Measurements from ENCODE around the gene MAP4K1. TPM values are rescaled to one million over a fixed set of nuclear protein-coding genes. Genes with fewer than 3 reads are reported as not detected.

MAP4K1 gene
- total RNA-seq, 1 donor from 2014 or later = 1.7 TPM

DNA sequence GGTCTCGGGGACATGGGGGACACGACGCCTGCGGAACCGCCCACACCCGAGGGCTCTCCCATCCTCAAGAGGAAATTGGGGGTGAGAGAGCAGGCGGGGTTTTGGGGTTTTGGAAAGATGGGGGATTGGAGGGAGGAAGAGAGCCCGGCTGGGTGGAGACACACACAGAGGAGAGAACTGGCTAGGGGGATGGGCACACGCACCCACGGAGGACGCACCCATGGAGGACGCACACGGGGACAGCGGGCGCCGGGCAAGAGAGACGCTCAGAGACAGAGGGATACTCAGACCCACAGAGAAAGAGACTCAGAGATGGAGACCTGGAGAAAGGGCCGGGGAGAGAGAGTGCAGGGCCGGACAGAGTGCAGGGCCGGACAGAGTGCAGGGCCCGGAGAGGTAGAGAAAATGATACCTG, 52.1 kb downstream of the MAP4K1 start:
- H3K4me3 ChIP-seq (ENCODE audit: insufficient read depth, low read depth, low read length) = no peak overlapping the region
- H3K27me3 Mint-ChIP-seq (ENCODE audit: low read depth, unreplicated experiment) = peaks cover 28% of the 10 kb centered on the region
- H4K20me1 ChIP-seq (ENCODE audit: insufficient read depth, low read length) = no peaks in the 10 kb centered on the region
- no peaks in the 10 kb centered on the region for H3K4me1 ChIP-seq (ENCODE audit: insufficient read depth, low read length)
- TF ChIP-seq, protein P1, sequence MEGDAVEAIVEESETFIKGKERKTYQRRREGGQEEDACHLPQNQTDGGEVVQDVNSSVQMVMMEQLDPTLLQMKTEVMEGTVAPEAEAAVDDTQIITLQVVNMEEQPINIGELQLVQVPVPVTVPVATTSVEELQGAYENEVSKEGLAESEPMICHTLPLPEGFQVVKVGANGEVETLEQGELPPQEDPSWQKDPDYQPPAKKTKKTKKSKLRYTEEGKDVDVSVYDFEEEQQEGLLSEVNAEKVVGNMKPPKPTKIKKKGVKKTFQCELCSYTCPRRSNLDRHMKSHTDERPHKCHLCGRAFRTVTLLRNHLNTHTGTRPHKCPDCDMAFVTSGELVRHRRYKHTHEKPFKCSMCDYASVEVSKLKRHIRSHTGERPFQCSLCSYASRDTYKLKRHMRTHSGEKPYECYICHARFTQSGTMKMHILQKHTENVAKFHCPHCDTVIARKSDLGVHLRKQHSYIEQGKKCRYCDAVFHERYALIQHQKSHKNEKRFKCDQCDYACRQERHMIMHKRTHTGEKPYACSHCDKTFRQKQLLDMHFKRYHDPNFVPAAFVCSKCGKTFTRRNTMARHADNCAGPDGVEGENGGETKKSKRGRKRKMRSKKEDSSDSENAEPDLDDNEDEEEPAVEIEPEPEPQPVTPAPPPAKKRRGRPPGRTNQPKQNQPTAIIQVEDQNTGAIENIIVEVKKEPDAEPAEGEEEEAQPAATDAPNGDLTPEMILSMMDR (IDR thresholded peaks at IDR 0.05; ENCODE audit: insufficient read depth, low read depth, low read length) = no peak
- no peak for TF ChIP-seq EZH2 (IDR thresholded peaks at IDR 0.05; ENCODE audit: insufficient read depth, low read length)
- no peaks in the 10 kb centered on the region for H3K79me2 ChIP-seq (ENCODE audit: insufficient read depth, low read length)
- H3K36me3 Mint-ChIP-seq (ENCODE audit: low read depth, unreplicated experiment) = no peaks in the 10 kb centered on the region
- no peaks in the 10 kb centered on the region for H3K9me3 ChIP-seq (ENCODE audit: insufficient read depth, low read depth, low read length)
- no peaks in the 10 kb centered on the region for H3K4me1 Mint-ChIP-seq (ENCODE audit: low read depth, unreplicated experiment)
- FAIRE-seq = no peak
- H3K9ac ChIP-seq (ENCODE audit: low read length) = no peak overlapping the region
- H3K36me3 ChIP-seq (ENCODE audit: insufficient read depth, low read length) = no peaks in the 10 kb centered on the region
- no peak overlapping the region for H3K4me2 ChIP-seq (ENCODE audit: low read length)
- H2AFZ ChIP-seq (ENCODE audit: low read depth, low read length) = no peak overlapping the region
- H3K27ac Mint-ChIP-seq (ENCODE audit: unreplicated experiment) = no peak overlapping the region
- peaks cover 3% of the 10 kb centered on the region for H3K27me3 ChIP-seq (ENCODE audit: insufficient read depth, low read length)
- no peak overlapping the region for H3K4me3 Mint-ChIP-seq (ENCODE audit: unreplicated experiment)
- no peak overlapping the region for H3K27ac ChIP-seq (ENCODE audit: low read depth, low read length)
- DNase-seq (ENCODE audit: low read depth) = no peak
- H3K9me3 Mint-ChIP-seq (ENCODE audit: unreplicated experiment) = no peaks in the 10 kb centered on the region

DNA sequence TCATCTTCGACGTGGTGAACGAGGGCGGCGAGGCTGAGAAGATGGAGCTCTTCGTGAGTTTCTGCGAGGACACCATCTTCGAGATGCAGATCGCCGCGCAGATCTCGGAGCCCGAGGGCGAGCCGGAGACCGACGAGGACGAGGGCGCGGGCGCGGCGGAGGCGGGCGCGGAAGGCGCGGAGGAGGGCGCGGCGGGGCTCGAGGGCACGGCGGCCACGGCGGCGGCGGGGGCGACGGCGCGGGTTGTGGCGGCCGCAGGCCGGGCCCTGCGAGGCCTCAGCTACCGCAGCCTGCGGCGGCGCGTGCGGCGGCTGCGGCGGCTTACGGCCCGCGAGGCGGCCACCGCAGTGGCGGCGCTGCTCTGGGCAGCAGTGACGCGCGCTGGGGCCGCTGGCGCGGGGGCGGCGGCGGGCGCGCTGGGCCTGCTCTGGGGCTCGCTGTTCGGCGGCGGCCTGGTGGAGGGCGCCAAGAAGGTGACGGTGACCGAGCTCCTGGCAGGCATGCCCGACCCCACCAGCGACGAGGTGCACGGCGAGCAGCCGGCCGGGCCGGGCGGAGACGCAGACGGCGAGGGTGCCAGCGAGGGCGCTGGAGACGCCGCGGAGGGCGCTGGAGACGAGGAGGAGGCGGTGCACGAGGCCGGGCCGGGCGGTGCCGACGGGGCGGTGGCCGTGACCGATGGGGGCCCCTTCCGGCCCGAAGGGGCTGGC, 52.6 kb downstream of the MAP4K1 start:
- TF ChIP-seq, protein P1 (IDR thresholded peaks at IDR 0.05; ENCODE audit: insufficient read depth, low read depth, low read length) = no peak
- peak; percentile 55 for TF ChIP-seq EZH2 (IDR thresholded peaks at IDR 0.05; ENCODE audit: insufficient read depth, low read length)
- H2AFZ ChIP-seq (ENCODE audit: low read depth, low read length) = no peak overlapping the region
- H3K4me3 ChIP-seq (ENCODE audit: insufficient read depth, low read depth, low read length) = no peak overlapping the region
- Mint-ChIP-seq H3K9me3 (ENCODE audit: unreplicated experiment) (no peaks in the 10 kb centered on the region), H3K27me3 (ENCODE audit: low read depth, unreplicated experiment) (peaks cover 26% of the 10 kb centered on the region), H3K27ac (ENCODE audit: unreplicated experiment) (no peak overlapping the region), H3K36me3 (ENCODE audit: low read depth, unreplicated experiment) (no peaks in the 10 kb centered on the region), H3K4me1 (ENCODE audit: low read depth, unreplicated experiment) (peaks cover under 1% of the 10 kb centered on the region), H3K4me3 (ENCODE audit: unreplicated experiment) (no peak overlapping the region)
- H3K27ac ChIP-seq (ENCODE audit: low read depth, low read length) = no peak overlapping the region
- no peaks in the 10 kb centered on the region for H3K36me3 ChIP-seq (ENCODE audit: insufficient read depth, low read length)
- no peak for FAIRE-seq
- H3K9ac ChIP-seq (ENCODE audit: low read length) = no peak overlapping the region
- no peak for DNase-seq (ENCODE audit: low read depth)
- H3K79me2 ChIP-seq (ENCODE audit: insufficient read depth, low read length) = no peaks in the 10 kb centered on the region
- no peaks in the 10 kb centered on the region for H4K20me1 ChIP-seq (ENCODE audit: insufficient read depth, low read length)
- no peaks in the 10 kb centered on the region for H3K9me3 ChIP-seq (ENCODE audit: insufficient read depth, low read depth, low read length)
- H3K4me2 ChIP-seq (ENCODE audit: low read length) = peak overlapping the region; percentile 44
- H3K27me3 ChIP-seq (ENCODE audit: insufficient read depth, low read length) = peaks cover 3% of the 10 kb centered on the region
- H3K4me1 ChIP-seq (ENCODE audit: insufficient read depth, low read length) = no peaks in the 10 kb centered on the region

DNA sequence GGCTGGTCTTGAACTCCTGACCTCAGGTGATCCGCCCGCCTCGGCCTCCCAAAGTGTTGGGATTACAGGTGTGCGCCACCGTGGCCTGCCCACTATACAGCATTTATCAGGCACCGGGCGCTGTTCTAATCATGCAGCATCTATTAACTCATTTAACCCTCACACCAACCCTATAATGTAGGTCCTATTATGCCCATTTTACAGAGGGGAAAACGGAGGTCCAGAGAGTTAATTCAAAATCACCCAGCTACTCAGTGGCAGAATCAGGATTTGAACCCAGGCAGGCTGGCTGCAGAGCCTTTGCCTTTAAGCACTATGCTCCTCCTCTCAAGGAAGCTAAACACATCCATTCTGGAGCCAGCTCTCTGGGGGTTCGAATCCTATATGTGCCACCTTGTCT, 54.3 kb downstream of the MAP4K1 start:
- no peaks in the 10 kb centered on the region for H3K79me2 ChIP-seq (ENCODE audit: insufficient read depth, low read length)
- TF ChIP-seq EZH2 (IDR thresholded peaks at IDR 0.05; ENCODE audit: insufficient read depth, low read length) = no peak
- TF ChIP-seq, protein P1 (IDR thresholded peaks at IDR 0.05; ENCODE audit: insufficient read depth, low read depth, low read length) = no peak
- DNase-seq (ENCODE audit: low read depth) (no peak), FAIRE-seq (no peak)
- H3K9me3 ChIP-seq (ENCODE audit: insufficient read depth, low read depth, low read length) = no peaks in the 10 kb centered on the region
- Mint-ChIP-seq H3K36me3 (ENCODE audit: low read depth, unreplicated experiment) (no peaks in the 10 kb centered on the region), H3K9me3 (ENCODE audit: unreplicated experiment) (no peaks in the 10 kb centered on the region), H3K27me3 (ENCODE audit: low read depth, unreplicated experiment) (peaks cover 26% of the 10 kb centered on the region), H3K4me3 (ENCODE audit: unreplicated experiment) (no peak overlapping the region), H3K27ac (ENCODE audit: unreplicated experiment) (no peak overlapping the region), H3K4me1 (ENCODE audit: low read depth, unreplicated experiment) (peaks cover 8% of the 10 kb centered on the region)
- peaks cover 3% of the 10 kb centered on the region for H3K27me3 ChIP-seq (ENCODE audit: insufficient read depth, low read length)
- H3K36me3 ChIP-seq (ENCODE audit: insufficient read depth, low read length) = no peaks in the 10 kb centered on the region
- no peaks in the 10 kb centered on the region for H3K4me1 ChIP-seq (ENCODE audit: insufficient read depth, low read length)
- no peak overlapping the region for H3K27ac ChIP-seq (ENCODE audit: low read depth, low read length)
- H3K4me3 ChIP-seq (ENCODE audit: insufficient read depth, low read depth, low read length) = no peak overlapping the region
- H3K4me2 ChIP-seq (ENCODE audit: low read length) = no peak overlapping the region
- H4K20me1 ChIP-seq (ENCODE audit: insufficient read depth, low read length) = no peaks in the 10 kb centered on the region
- no peak overlapping the region for H3K9ac ChIP-seq (ENCODE audit: low read length)
- no peak overlapping the region for H2AFZ ChIP-seq (ENCODE audit: low read depth, low read length)

Data from astrocyte (in vitro differentiated cells and primary cell).